Bronchial epithelial cell (primary cell): ENCODE results near the gene EEIG1. TPM values are rescaled to one million over a fixed set of nuclear protein-coding genes. Genes with fewer than 3 reads are reported as not detected.

Experiments
- DNase-seq: peaks from one replicate; pipeline ENCODE4 v3.0.0-alpha.2; 2010; ENCODE audit warnings: low read depth
- FAIRE-seq: peaks from 2 replicates; lab custom pipeline; 2011; peaks lifted over from hg19 to GRCh38; lab: Jason Lieb, UNC
- H3K27me3 ChIP-seq: 2 replicates; pipeline ENCODE4 v1.5.1; 2011; ENCODE audit warnings: low read length; ENCODE audit not compliant: control insufficient read depth, insufficient read depth
- H3K36me3 ChIP-seq: 2 replicates; pipeline ENCODE4 v1.5.1; 2011; ENCODE audit warnings: low read length; ENCODE audit not compliant: control insufficient read depth, insufficient read depth
- H3K4me3 ChIP-seq: 2 replicates; pipeline ENCODE4 v1.5.1; 2011; ENCODE audit warnings: mild to moderate bottlenecking, low read depth, low read length, control low read depth
- total RNA-seq: library from RNA; depleted of rRNA; stranded (reverse); fragments of >200 nt; gene quantifications from 2 replicates; pipeline ENCODE4 v1.2.1, GENCODE V29; 2014
- TF ChIP-seq, protein P1 (sequence below): IDR thresholded peaks from 2 replicates; pipeline ENCODE4 v1.5.1; 2011; ENCODE audit warnings: mild to moderate bottlenecking, moderate library complexity, low read length, control low read depth, inconsistent platforms; ENCODE audit not compliant: insufficient read depth, severe bottlenecking

Gene EEIG1
- total RNA-seq, 1 donor from 2014 or later, result 7.4 TPM

- FAIRE-seq, result no peak
- Histone ChIP-seq H3K36me3 (peaks cover 1% of the 10 kb centered on the region), H3K27me3 (no peaks in the 10 kb centered on the region), H3K4me3 (peak overlapping the region; percentile 81)
- TF ChIP-seq, protein P1, sequence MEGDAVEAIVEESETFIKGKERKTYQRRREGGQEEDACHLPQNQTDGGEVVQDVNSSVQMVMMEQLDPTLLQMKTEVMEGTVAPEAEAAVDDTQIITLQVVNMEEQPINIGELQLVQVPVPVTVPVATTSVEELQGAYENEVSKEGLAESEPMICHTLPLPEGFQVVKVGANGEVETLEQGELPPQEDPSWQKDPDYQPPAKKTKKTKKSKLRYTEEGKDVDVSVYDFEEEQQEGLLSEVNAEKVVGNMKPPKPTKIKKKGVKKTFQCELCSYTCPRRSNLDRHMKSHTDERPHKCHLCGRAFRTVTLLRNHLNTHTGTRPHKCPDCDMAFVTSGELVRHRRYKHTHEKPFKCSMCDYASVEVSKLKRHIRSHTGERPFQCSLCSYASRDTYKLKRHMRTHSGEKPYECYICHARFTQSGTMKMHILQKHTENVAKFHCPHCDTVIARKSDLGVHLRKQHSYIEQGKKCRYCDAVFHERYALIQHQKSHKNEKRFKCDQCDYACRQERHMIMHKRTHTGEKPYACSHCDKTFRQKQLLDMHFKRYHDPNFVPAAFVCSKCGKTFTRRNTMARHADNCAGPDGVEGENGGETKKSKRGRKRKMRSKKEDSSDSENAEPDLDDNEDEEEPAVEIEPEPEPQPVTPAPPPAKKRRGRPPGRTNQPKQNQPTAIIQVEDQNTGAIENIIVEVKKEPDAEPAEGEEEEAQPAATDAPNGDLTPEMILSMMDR, result no peak
- no peak for DNase-seq
Observed at GRCh38 chr9:127980060-127980705, 606 bp downstream of the EEIG1 start.

- Histone ChIP-seq H3K27me3 (no peaks in the 10 kb centered on the region), H3K36me3 (peaks cover 1% of the 10 kb centered on the region), H3K4me3 (peak overlapping the region; percentile 81)
- DNase-seq, result no peak
- FAIRE-seq, result no peak
- TF ChIP-seq, protein P1, result no peak
Observed at GRCh38 chr9:127979333-127980059, 1.3 kb downstream of the EEIG1 start.

GRCh38 chr9:127979015-127979332, 1.8 kb downstream of the EEIG1 start:
- Histone ChIP-seq H3K36me3 (peaks cover 1% of the 10 kb centered on the region), H3K4me3 (peak overlapping the region; percentile 81), H3K27me3 (no peaks in the 10 kb centered on the region)
- no peak for DNase-seq
- no peak for FAIRE-seq
- TF ChIP-seq, protein P1, result no peak

DNA sequence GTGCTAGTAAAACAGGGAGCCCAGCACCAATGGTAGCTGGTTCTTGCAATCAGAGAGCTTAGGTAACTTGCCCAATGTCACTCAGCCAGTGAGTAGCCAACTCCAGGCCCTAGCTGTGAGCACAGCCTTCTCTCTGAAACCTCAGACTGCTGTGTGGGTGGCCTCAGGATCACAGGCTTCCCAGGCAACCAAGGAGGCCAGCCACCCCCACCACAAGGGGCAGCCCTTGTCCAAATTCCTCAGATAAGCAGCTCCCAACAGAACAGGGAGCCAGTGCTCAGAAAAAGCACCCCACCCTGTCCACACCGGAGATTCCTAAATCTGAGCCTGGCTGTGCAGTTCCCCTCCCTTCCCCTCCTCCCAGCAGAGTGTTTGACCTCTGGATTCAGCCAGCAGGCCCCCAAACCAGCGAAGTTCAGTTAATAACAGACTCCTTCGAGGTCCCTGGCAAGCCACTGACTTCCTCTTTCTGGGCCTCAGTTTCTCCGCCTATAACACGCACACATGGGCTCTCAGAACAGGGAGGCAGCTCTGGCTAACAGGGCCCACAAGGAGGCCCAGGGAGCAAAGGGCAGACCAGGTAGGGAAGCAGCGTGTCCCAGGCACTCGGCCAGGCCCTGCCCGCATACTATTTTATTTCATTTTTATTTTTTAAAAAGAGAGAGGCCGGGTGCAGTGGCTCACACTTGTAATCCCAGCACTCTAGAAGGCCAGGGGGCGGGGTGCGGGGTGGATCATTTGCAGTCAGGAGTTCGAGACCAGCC, 2.7 kb downstream of the EEIG1 start:
- TF ChIP-seq, protein P1, result peak; percentile 14
- no peak for FAIRE-seq
- Histone ChIP-seq H3K36me3 (peaks cover 1% of the 10 kb centered on the region), H3K27me3 (no peaks in the 10 kb centered on the region), H3K4me3 (peak overlapping the region; percentile 81)
- no peak for DNase-seq

DNA sequence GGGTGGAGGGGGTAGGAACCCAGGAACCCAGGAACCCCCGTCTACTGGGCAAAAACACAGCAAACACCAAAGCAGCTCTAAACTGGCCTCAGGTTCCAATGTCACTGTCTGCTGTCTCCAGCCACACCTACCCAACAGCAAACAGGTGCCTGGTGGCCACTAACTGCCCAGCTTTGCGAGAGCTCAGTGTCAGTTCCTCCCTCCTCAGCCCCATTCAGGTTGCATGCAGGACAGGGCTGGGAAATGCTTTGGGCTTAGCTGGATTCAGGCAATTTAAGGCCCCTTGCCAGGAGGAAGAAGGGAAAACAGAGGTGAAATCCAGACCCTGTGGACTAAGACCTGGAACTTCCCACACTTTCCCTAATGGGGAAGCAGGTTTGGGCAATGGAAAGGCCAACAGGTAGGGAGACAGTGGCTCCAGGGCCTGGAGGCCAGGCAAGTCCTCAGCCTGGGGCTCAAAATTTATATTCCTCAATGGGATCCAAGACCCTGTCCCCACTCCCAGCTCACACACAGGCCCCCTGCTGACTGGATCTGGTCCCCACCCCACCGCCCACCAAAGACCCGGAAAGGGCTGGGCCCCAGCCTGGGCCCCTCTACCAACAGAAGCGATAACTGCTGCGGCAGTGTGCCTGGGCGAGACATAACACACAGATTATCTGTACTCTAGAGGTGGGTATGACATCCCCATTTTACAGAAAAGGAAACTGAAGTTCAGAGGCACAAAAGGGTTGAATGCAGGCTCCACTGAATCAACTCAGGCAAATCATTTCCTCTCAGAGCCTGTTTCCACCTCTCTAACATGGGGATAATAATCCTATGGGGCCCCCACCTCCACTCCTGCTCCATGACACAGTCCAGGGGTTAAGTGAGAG, 3.5 kb downstream of the EEIG1 start:
- H3K36me3 ChIP-seq, result peaks cover 1% of the 10 kb centered on the region
- H3K27me3 ChIP-seq, result no peaks in the 10 kb centered on the region
- no peak for FAIRE-seq
- DNase-seq, result no peak
- TF ChIP-seq, protein P1, result no peak
- H3K4me3 ChIP-seq, result peak overlapping the region; percentile 81
